ENCODE data around the gene ATP2C2.
"Not testable (repeated sequence)": the region's sequence is repeated elsewhere in the genome, so short reads cannot be mapped to it uniquely, and the experiment has no call there.

The ATP2C2 gene

DNA sequence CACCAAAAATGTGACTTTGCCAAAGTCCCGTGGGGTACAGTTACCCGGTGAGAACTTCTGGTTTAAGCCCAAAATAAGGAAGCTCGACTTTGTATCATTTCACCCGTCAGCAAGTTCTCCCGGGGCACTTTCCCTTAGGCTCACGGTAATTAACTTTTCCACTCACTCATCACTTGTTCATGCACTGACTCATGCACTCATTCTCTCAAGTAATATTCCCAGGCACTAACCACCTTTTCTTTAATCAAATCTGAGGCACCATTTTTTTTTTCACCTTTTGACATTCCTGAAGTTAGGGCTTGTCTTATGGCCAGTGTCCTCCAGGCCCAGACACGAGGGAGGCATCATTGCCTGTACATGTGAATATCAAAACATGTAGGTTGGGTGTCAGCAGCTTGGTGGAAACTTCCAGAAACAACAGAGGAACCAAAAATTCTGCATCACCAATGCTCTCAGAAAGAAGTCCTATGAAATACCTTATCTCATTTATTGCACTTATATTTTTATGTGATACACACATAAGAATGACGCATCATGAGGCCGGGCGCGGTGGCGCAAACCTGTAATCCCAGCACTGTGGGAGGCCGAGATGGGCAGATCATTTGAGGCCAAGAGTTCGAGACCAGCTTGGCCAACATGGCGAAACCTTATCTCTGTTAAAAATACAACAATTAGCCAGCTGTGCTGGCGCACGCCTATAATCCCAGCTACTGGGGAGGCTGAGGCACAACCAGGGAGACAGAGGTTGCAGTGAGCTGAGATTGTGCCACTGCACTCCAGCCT, 36.1 kb upstream of the ATP2C2 start:
- Histone ChIP-seq H3K9me3 (ENCODE audit: insufficient read depth, low read length) (0 out of 2 replicates have a peak, but pooled peaks cover 6% of the 10 kb centered on the region), H3K27me3 (ENCODE audit: insufficient read depth, insufficient read length) (no peaks in the 10 kb centered on the region), H3K4me3 (ENCODE audit: insufficient read length, low read depth) (no peak overlapping the region), H3K9ac (ENCODE audit: insufficient read length, low read depth) (no peak overlapping the region), H3K4me1 (ENCODE audit: insufficient read depth, insufficient read length) (peaks cover 13% of the 10 kb centered on the region), H3K36me3 (ENCODE audit: insufficient read depth, insufficient read length, low read length) (no peaks in the 10 kb centered on the region)
- DNase-seq (ENCODE audit: low read depth, low spot score): no peak
- TF ChIP-seq SUZ12 (IDR thresholded peaks at IDR 0.05; ENCODE audit: extremely low read depth, insufficient read depth, insufficient read length): no peak
- no peak for TF ChIP-seq ZNF274 (IDR thresholded peaks at IDR 0.05; ENCODE audit: low read depth, low read length)
- no peak for TF ChIP-seq YY1 (IDR thresholded peaks at IDR 0.05; ENCODE audit: insufficient read depth, insufficient read length)

DNA sequence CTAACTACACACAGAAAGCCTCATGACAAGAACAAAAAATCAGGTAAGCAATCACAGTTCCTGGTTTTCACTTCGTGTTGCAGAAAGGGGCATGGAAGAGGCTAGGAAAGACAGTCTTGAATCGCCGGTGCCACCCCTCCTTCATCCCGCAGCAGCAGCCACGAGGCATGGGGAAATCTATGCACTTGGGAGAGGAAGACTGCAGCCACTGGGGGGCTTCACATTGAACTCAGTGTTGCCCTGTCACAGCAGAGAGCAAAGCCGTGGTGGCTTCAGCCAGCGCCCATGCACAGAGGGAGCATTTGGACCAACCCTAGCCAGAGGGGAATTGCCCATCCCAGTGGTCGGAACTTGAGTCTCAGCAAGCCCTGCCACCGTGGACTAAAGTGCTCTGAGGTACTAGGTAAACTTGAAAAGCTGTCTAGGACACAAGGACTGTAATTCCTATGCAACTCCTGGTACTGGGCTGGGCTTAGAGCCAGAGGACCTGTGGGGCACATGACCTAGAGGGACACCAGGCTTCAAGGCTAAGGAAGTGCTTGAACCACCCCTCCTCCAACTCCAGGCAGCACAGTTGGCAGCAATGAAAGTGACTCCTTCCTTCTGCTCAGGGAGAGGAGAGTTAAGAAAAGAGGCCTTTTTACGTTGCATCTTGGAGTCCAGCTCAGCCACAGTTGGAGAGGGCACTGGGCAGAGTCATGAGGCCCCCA, 35.2 kb upstream of the ATP2C2 start:
- Histone ChIP-seq H3K4me3 (ENCODE audit: insufficient read length, low read depth) (no peak overlapping the region), H3K4me1 (ENCODE audit: insufficient read depth, insufficient read length) (peaks cover 13% of the 10 kb centered on the region), H3K27me3 (ENCODE audit: insufficient read depth, insufficient read length) (no peaks in the 10 kb centered on the region), H3K9ac (ENCODE audit: insufficient read length, low read depth) (no peak overlapping the region), H3K36me3 (ENCODE audit: insufficient read depth, insufficient read length, low read length) (no peaks in the 10 kb centered on the region), H3K9me3 (ENCODE audit: insufficient read depth, low read length) (peaks cover 14% of the 10 kb centered on the region; the same call in 1 of the 2 replicates)
- TF ChIP-seq ZNF274 (IDR thresholded peaks at IDR 0.05; ENCODE audit: low read depth, low read length) (no peak), YY1 (IDR thresholded peaks at IDR 0.05; ENCODE audit: insufficient read depth, insufficient read length) (no peak), SUZ12 (IDR thresholded peaks at IDR 0.05; ENCODE audit: extremely low read depth, insufficient read depth, insufficient read length) (no peak)
- no peak for DNase-seq (ENCODE audit: low read depth, low spot score)

DNA sequence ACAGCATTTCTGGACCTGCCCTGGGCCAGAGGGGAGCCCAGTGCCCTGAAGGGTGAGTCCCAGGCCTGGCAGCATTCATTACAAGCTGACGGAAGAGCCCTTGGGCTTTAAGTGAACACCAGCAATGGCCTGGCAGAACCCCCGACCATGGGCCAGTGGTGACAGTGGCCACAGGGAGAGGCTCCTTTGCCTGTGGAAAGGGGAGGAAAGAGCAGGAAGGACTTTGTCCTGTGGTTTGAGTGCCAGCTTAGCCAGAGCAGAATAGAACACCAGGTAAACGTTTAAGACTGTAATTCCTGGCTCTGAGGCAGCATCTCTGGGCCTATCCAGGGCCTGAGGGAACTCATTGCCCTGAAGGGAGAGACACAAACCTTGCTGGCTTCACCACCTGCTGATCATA, 34.3 kb upstream of the ATP2C2 start:
- Histone ChIP-seq H3K36me3 (ENCODE audit: insufficient read depth, insufficient read length, low read length) (no peaks in the 10 kb centered on the region), H3K9ac (ENCODE audit: insufficient read length, low read depth) (no peak overlapping the region), H3K9me3 (ENCODE audit: insufficient read depth, low read length) (peaks cover 14% of the 10 kb centered on the region; the same call in 1 of the 2 replicates), H3K27me3 (ENCODE audit: insufficient read depth, insufficient read length) (no peaks in the 10 kb centered on the region), H3K4me1 (ENCODE audit: insufficient read depth, insufficient read length) (peaks cover 13% of the 10 kb centered on the region), H3K4me3 (ENCODE audit: insufficient read length, low read depth) (no peak overlapping the region)
- no peak for DNase-seq (ENCODE audit: low read depth, low spot score)
- no peak for TF ChIP-seq SUZ12 (IDR thresholded peaks at IDR 0.05; ENCODE audit: extremely low read depth, insufficient read depth, insufficient read length)

DNA sequence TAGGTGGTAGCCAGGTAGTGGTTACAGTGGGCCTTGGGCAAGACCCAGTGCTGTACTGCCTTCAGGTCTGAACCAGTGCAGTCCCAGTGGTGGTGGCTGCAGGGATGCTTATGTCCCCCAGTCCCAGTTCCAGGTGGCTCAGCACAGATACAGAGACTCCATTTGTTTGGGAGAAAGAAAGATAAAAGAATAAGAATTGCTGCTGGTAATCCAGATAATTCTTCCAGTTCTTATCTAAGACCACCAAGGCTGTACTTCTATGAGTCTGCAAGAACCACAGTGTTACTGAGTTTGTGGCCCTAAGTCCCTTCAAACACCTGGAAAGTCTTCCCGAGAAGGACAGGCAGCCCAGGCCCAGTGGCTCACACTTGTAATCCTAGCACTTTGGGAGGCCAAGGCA, 33.9 kb upstream of the ATP2C2 start:
- H3K4me3 ChIP-seq (ENCODE audit: insufficient read length, low read depth): no peak overlapping the region
- peaks cover 14% of the 10 kb centered on the region; the same call in 1 of the 2 replicates for H3K9me3 ChIP-seq (ENCODE audit: insufficient read depth, low read length)
- no peak for TF ChIP-seq YY1 (IDR thresholded peaks at IDR 0.05; ENCODE audit: insufficient read depth, insufficient read length)
- no peak for TF ChIP-seq ZNF274 (IDR thresholded peaks at IDR 0.05; ENCODE audit: low read depth, low read length)
- TF ChIP-seq SUZ12 (IDR thresholded peaks at IDR 0.05; ENCODE audit: extremely low read depth, insufficient read depth, insufficient read length): no peak
- no peaks in the 10 kb centered on the region for H3K36me3 ChIP-seq (ENCODE audit: insufficient read depth, insufficient read length, low read length)
- peaks cover 13% of the 10 kb centered on the region for H3K4me1 ChIP-seq (ENCODE audit: insufficient read depth, insufficient read length)
- DNase-seq (ENCODE audit: low read depth, low spot score): no peak
- no peak overlapping the region for H3K9ac ChIP-seq (ENCODE audit: insufficient read length, low read depth)
- H3K27me3 ChIP-seq (ENCODE audit: insufficient read depth, insufficient read length): no peaks in the 10 kb centered on the region

DNA sequence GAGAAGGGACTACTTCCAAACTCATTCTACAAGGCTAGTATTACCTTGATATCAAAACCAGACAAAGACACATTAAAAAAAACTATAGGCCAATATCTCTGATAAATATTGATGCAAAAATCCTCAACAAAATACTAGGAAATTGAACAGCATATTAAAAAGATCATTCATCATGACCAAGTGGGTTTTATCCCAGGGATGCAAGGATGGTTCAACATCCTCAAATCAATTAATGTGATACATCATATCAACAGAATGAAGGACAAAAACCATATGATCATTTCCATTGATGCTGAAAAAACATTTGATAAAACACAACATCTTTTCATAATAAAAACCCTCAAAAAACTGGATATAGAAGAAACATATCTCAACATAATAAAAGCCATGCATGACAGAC, 31.1 kb upstream of the ATP2C2 start:
- not testable (repeated sequence) for DNase-seq (ENCODE audit: low read depth, low spot score); H3K9ac ChIP-seq (ENCODE audit: insufficient read length, low read depth); H3K4me1 ChIP-seq (ENCODE audit: insufficient read depth, insufficient read length); H3K4me3 ChIP-seq (ENCODE audit: insufficient read length, low read depth); H3K27me3 ChIP-seq (ENCODE audit: insufficient read depth, insufficient read length); H3K36me3 ChIP-seq (ENCODE audit: insufficient read depth, insufficient read length, low read length)
- H3K9me3 ChIP-seq (ENCODE audit: insufficient read depth, low read length): peaks cover 14% of the 10 kb centered on the region; the same call in 1 of the 2 replicates

DNA sequence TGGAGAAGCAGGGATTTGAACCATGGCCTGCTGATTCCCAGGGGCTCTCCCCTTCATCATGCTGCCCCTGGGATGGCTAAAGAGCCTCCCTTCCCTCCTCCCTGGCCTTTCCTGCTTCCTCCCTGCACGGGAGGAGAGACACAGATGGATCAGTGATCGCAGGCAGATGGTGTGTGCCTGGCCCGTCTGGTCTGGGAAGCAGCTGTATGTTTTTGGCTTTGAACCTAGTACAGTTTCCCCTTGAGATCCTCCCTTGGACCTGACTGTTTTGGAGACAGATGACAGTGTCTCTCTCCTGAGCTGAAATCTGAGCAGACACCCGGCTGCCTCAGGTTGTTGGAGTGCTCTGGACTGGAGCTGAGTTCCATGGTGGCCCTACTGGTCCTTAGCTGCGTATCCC, 29.0 kb upstream of the ATP2C2 start:
- Histone ChIP-seq H3K4me1 (ENCODE audit: insufficient read depth, insufficient read length) (no peaks in the 10 kb centered on the region), H3K9ac (ENCODE audit: insufficient read length, low read depth) (no peak overlapping the region), H3K36me3 (ENCODE audit: insufficient read depth, insufficient read length, low read length) (no peaks in the 10 kb centered on the region), H3K4me3 (ENCODE audit: insufficient read length, low read depth) (no peak overlapping the region), H3K9me3 (ENCODE audit: insufficient read depth, low read length) (peaks cover 14% of the 10 kb centered on the region; the same call in 1 of the 2 replicates), H3K27me3 (ENCODE audit: insufficient read depth, insufficient read length) (no peaks in the 10 kb centered on the region)
- DNase-seq (ENCODE audit: low read depth, low spot score): no peak
- TF ChIP-seq ZNF274 (IDR thresholded peaks at IDR 0.05; ENCODE audit: low read depth, low read length): no peak
- no peak for TF ChIP-seq YY1 (IDR thresholded peaks at IDR 0.05; ENCODE audit: insufficient read depth, insufficient read length)
- no peak for TF ChIP-seq SUZ12 (IDR thresholded peaks at IDR 0.05; ENCODE audit: extremely low read depth, insufficient read depth, insufficient read length)

DNA sequence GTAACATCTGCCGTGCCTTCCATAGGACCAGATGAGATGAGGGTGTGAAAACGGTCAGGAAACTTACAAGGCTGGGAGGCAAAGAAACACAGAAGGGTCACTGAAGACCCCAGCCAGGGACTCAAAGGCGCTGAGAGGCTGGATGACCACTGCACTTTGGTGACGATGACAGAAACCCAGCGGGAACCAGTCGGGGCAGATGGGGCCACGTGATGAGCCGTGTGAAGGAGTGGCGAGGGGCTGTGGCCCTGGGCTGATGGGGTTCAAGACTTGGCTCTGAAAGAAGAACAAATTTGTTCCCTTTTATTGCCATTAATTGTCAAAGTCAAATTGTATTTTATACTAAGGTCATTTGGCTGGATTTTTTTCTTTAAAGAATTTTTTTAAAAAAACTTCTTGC, 28.6 kb upstream of the ATP2C2 start:
- no peaks in the 10 kb centered on the region for H3K27me3 ChIP-seq (ENCODE audit: insufficient read depth, insufficient read length)
- H3K36me3 ChIP-seq (ENCODE audit: insufficient read depth, insufficient read length, low read length): no peaks in the 10 kb centered on the region
- no peak overlapping the region for H3K4me3 ChIP-seq (ENCODE audit: insufficient read length, low read depth)
- no peak overlapping the region for H3K9ac ChIP-seq (ENCODE audit: insufficient read length, low read depth)
- DNase-seq (ENCODE audit: low read depth, low spot score): no peak
- H3K9me3 ChIP-seq (ENCODE audit: insufficient read depth, low read length): peaks cover 14% of the 10 kb centered on the region; the same call in 1 of the 2 replicates
- TF ChIP-seq SUZ12 (IDR thresholded peaks at IDR 0.05; ENCODE audit: extremely low read depth, insufficient read depth, insufficient read length): no peak
- TF ChIP-seq ZNF274 (IDR thresholded peaks at IDR 0.05; ENCODE audit: low read depth, low read length): no peak
- no peaks in the 10 kb centered on the region for H3K4me1 ChIP-seq (ENCODE audit: insufficient read depth, insufficient read length)
